ENCODE data around the gene PPP1R16B. TPM values are rescaled to one million over a fixed set of nuclear protein-coding genes. Genes with fewer than 3 reads are reported as not detected.
A peak's percentile ranks its signal among the peaks of the same experiment; 100 is the strongest.

Gene PPP1R16B
- polyA plus RNA-seq, 2 of the 4 experiments (the other 2 are of a cell fraction), result 0.17 to 0.31 TPM

GRCh38 chr20:38935967-38936407 lies 130.5 kb downstream of the PPP1R16B start:
- no peak overlapping the region for H3K4me2 ChIP-seq

GRCh38 chr20:38937000-38937399 lies 131.5 kb downstream of the PPP1R16B start:
- H3K4me3 ChIP-seq, result no peak overlapping the region
- H3K27ac ChIP-seq, result no peak overlapping the region
- DNase-seq (ENCODE audit: low read depth in 1 of 2, low spot score in 1 of 2) (no peak), FAIRE-seq (no peak), ATAC-seq (no peak)
- no peak overlapping the region for H3K4me2 ChIP-seq
- peaks cover 39% of the 10 kb centered on the region for H3K4me1 ChIP-seq
- H3K9me3 ChIP-seq, result no peaks in the 10 kb centered on the region
- 93% methylated on average over 5 of the region's 5 CpGs for WGBS (ENCODE audit: missing lambda C conversion rate)
- ChIA-PET POLR2A (no interaction called here), CTCF (interaction anchor here (1.2 to 1.6 kb wide), 5 partner anchors 11 to 35 kb away, joined by 3 to 13 read pairs (median 4); partner anchors contain the start of genes DHX35 and FAM83D)
- TF ChIP-seq CHD2 (IDR thresholded peaks at IDR 0.05; ENCODE audit: low read length, partially characterized antibody), result no peak
- no peak for TF ChIP-seq ATOH8 (CRISPR knock-in tag; IDR thresholded peaks at IDR 0.05; ENCODE audit: low read depth)
- no peak for TF ChIP-seq CHD4 (IDR thresholded peaks at IDR 0.05; ENCODE audit: borderline replicate concordance)
- TF ChIP-seq FOSL2 (IDR thresholded peaks at IDR 0.05), result no peak
- no peak for TF ChIP-seq FOSL2 (CRISPR knock-in tag; IDR thresholded peaks at IDR 0.05)
- no peak for TF ChIP-seq CBX8 (IDR thresholded peaks at IDR 0.05)
- no peak for TF ChIP-seq TP53 (CRISPR knock-in tag; IDR thresholded peaks at IDR 0.05)
- no peak for TF ChIP-seq HOXA7 (CRISPR knock-in tag; IDR thresholded peaks at IDR 0.05)
- TF ChIP-seq HDAC2 (IDR thresholded peaks at IDR 0.05), result no peak
- TF ChIP-seq ZNF302 (CRISPR knock-in tag; IDR thresholded peaks at IDR 0.05), result no peak
- no peak for TF ChIP-seq MAX (IDR thresholded peaks at IDR 0.05)
- TF ChIP-seq USF2 (IDR thresholded peaks at IDR 0.05), result no peak
- no peak for TF ChIP-seq E2F6 (IDR thresholded peaks at IDR 0.05; ENCODE audit: borderline replicate concordance, low read depth)
- no peak for TF ChIP-seq RFX5 (IDR thresholded peaks at IDR 0.05)
- TF ChIP-seq GATA3 (IDR thresholded peaks at IDR 0.05; ENCODE audit: borderline replicate concordance), result no peak
- TF ChIP-seq PHF8 (IDR thresholded peaks at IDR 0.05; ENCODE audit: borderline replicate concordance, low read depth), result no peak
- no peak for TF ChIP-seq BHLHE40 (IDR thresholded peaks at IDR 0.05; ENCODE audit: low read depth, low read length)
- no peak for TF ChIP-seq SREBF2 (IDR thresholded peaks at IDR 0.05)

More at GRCh38 chr20:38935967-38936407, 130.5 kb downstream of the PPP1R16B start:
- DNase-seq (ENCODE audit: low read depth in 1 of 2, low spot score in 1 of 2), result no peak
- CTCF ChIA-PET, result interaction anchor here (1.0 to 1.6 kb wide), 6 partner anchors 10 to 113 kb away, joined by 3 to 13 read pairs (median 5); partner anchors contain the start of genes DHX35 and FAM83D
- peaks cover 49% of the 10 kb centered on the region for H3K4me1 ChIP-seq
- no peak for TF ChIP-seq RARB (CRISPR knock-in tag; IDR thresholded peaks at IDR 0.05)
- FAIRE-seq, result no peak
- H3K9me3 ChIP-seq, result no peaks in the 10 kb centered on the region
- 96% methylated on average over 5 of the region's 5 CpGs for WGBS (ENCODE audit: missing lambda C conversion rate)
- POLR2A ChIA-PET, result interaction anchor here (0.6 kb wide), 1 partner anchor 10 kb away, joined by 3 read pairs; the partner anchor contains the start of gene FAM83D
- H3K4me3 ChIP-seq, result no peak overlapping the region
- H3K27ac ChIP-seq, result peak overlapping the region in 1 of 2 experiments; percentile 47; a peak in 2 of 6 replicates
- no peak for ATAC-seq

GRCh38 chr20:38937978-38938473 lies 132.5 kb downstream of the PPP1R16B start:
- H3K9me3 ChIP-seq, result no peaks in the 10 kb centered on the region
- peaks cover 28% of the 10 kb centered on the region for H3K4me1 ChIP-seq
- CTCF ChIA-PET, result interaction anchor here (1.0 to 1.6 kb wide), 3 partner anchors 8 to 36 kb away, joined by 3 read pairs; partner anchors contain the start of gene FAM83D
- WGBS (ENCODE audit: missing lambda C conversion rate), result 74% methylated on average over 7 of the region's 7 CpGs
- H3K4me3 ChIP-seq, result no peak overlapping the region
- FAIRE-seq (no peak), ATAC-seq (no peak), DNase-seq (ENCODE audit: low read depth in 1 of 2, low spot score in 1 of 2) (no peak)
- POLR2A ChIA-PET, result no interaction called here
- H3K27ac ChIP-seq, result no peak overlapping the region
- no peak overlapping the region for H3K4me2 ChIP-seq
- TF ChIP-seq HOXA7 (CRISPR knock-in tag; IDR thresholded peaks at IDR 0.05) (no peak), FOSL2 (IDR thresholded peaks at IDR 0.05) (no peak), FOSL2 (CRISPR knock-in tag; IDR thresholded peaks at IDR 0.05) (no peak), CEBPB (IDR thresholded peaks at IDR 0.05) (no peak), RFX5 (IDR thresholded peaks at IDR 0.05) (no peak), CHD2 (IDR thresholded peaks at IDR 0.05; ENCODE audit: low read length, partially characterized antibody) (no peak), RARB (CRISPR knock-in tag; IDR thresholded peaks at IDR 0.05) (no peak), KDM1A (IDR thresholded peaks at IDR 0.05; ENCODE audit: low read depth) (no peak), RCOR1 (IDR thresholded peaks at IDR 0.05; ENCODE audit: low read depth, low read length) (no peak), ATOH8 (CRISPR knock-in tag; IDR thresholded peaks at IDR 0.05; ENCODE audit: low read depth) (no peak), EHF (CRISPR knock-in tag; IDR thresholded peaks at IDR 0.05) (no peak), PBX3 (IDR thresholded peaks at IDR 0.05) (no peak), CTCF (IDR thresholded peaks at IDR 0.05) (no peak), TP53 (CRISPR knock-in tag; IDR thresholded peaks at IDR 0.05) (no peak), SMC3 (IDR thresholded peaks at IDR 0.05) (no peak), HDAC2 (IDR thresholded peaks at IDR 0.05) (no peak)

Measured in A549 (cell line).